Loucy (cell line): Measurements from ENCODE around the gene FBXO41.

Source experiments
- CTCF ChIP-seq: fragments of 200-600 bp; sonication (generic); conservative IDR thresholded peaks from 2 replicates; pipeline ENCODE4 v1.5.1; 2014; ENCODE audit warnings: mild to moderate bottlenecking, antibody characterized with exemption, low read length
- EZH2phosphoT487 ChIP-seq: fragments of 200-600 bp; IDR thresholded peaks from 2 replicates; pipeline ENCODE4 v1.6.1; 2018; ENCODE audit warnings: antibody characterized with exemption, mild to moderate bottlenecking, moderate library complexity, borderline replicate concordance

GRCh38 chr2:73249636-73250035, 34.6 kb downstream of the FBXO41 start:
- TF ChIP-seq CTCF (no peak), EZH2phosphoT487 (no peak)
